GM18517 (cell line): ENCODE results near the gene YEATS4.

Experiments used
- ATAC-seq: cut with Tn5 transposase; IDR thresholded peaks from one replicate; pipeline ENCODE4 v1.9.1; 2021; ENCODE audit warnings: mild to moderate bottlenecking, moderate library complexity; ENCODE audit not compliant: unreplicated experiment

Gene YEATS4

GRCh38 chr12:69430942-69431590, 71.5 kb downstream of the YEATS4 start:
- no peak for ATAC-seq

- ATAC-seq: no peak
These were observed 72.2 kb downstream of the YEATS4 start for GRCh38 chr12:69431591-69432222.

GRCh38 chr12:69433653-69434052, 74.1 kb downstream of the YEATS4 start:
- no peak for ATAC-seq

DNA sequence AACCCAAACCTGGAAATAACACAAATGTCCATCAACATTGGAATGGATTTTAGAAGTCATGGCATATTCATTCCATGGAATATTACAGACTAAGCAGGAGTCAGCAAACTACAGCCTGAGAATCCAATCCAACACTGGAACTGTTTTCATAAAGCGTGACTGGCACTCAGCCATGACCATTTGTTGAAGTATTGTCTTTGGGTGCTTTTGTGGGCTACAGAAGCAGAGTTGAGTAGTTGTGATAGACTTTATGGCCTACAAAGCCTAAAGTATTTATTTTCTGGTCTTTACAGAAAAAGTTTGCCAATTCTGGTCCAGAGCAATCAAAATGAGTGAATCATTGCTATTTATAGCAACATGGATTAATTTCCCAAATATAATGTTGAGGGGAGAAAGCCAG, 76.1 kb downstream of the YEATS4 start:
- no peak for ATAC-seq

GRCh38 chr12:69437073-69437472, 77.5 kb downstream of the YEATS4 start:
- ATAC-seq: no peak

DNA sequence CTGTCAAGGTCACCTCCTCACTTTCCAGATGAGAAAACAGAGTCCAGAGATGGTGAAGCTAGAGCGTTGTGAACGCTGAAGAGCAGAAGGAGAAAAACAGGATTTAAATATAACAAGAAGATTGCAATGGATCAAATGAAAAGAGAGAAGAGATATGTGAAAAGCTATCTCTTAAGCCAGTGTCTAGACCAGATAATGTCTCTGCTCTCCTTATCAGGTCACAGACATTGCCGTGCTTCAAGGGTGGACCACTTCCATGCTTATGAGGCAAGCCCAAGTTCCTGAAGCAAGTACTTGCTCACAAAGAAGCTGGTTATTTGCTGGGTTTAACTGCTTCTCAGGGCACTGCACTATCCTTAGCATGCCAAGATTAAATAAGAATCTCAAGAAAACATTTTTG, 79.0 kb downstream of the YEATS4 start:
- no peak for ATAC-seq

- no peak for ATAC-seq
These were observed 80.5 kb downstream of the YEATS4 start for GRCh38 chr12:69440016-69440415.
